H9 (cell line): Measurements from ENCODE around the gene MTFR2. TPM values are rescaled to one million over a fixed set of nuclear protein-coding genes. Genes with fewer than 3 reads are reported as not detected.

Experiments
- DNase-seq: peaks from one replicate; pipeline ENCODE4 v3.0.0-alpha.2; 2017
- H2AFZ ChIP-seq: one replicate; pipeline ENCODE4 v1.6.1; 2013; ENCODE audit warnings: mild to moderate bottlenecking, low read length, control low read depth, moderate library complexity
- H2AK5ac ChIP-seq: 2 replicates; pipeline ENCODE4 v1.6.1; 2013; ENCODE audit warnings: low read length, control low read depth, mixed read lengths; ENCODE audit not compliant: insufficient read length
- H2BK120ac ChIP-seq: one replicate; pipeline ENCODE4 v1.6.1; 2013; ENCODE audit warnings: low read depth, mild to moderate bottlenecking, low read length, control low read depth, inconsistent platforms; ENCODE audit not compliant: poor library complexity, severe bottlenecking
- H2BK12ac ChIP-seq: 2 replicates; pipeline ENCODE4 v1.6.1; 2013; ENCODE audit warnings: low read length, control low read depth, mixed read lengths, low read depth; ENCODE audit not compliant: insufficient read length
- H2BK15ac ChIP-seq: 2 replicates; pipeline ENCODE4 v1.6.1; 2013; ENCODE audit warnings: low read depth, low read length, control low read depth
- H2BK20ac ChIP-seq: one replicate; pipeline ENCODE4 v1.6.1; 2013; ENCODE audit warnings: low read depth, mild to moderate bottlenecking, low read length, control low read depth, inconsistent platforms; ENCODE audit not compliant: poor library complexity, severe bottlenecking
- H2BK5ac ChIP-seq: 2 replicates; pipeline ENCODE4 v1.6.1; 2013; ENCODE audit warnings: low read length, control low read depth, mixed read lengths; ENCODE audit not compliant: insufficient read length
- H3K14ac ChIP-seq: 2 replicates; pipeline ENCODE4 v1.6.1; 2013; ENCODE audit warnings: low read length, control low read depth; ENCODE audit not compliant: insufficient read depth
- H3K18ac ChIP-seq: 2 replicates; pipeline ENCODE4 v1.6.1; 2013; ENCODE audit warnings: low read depth, mild to moderate bottlenecking, mixed read lengths, low read length, control low read depth; ENCODE audit not compliant: insufficient read length
- H3K23ac ChIP-seq: 2 replicates; pipeline ENCODE4 v1.6.1; 2013; ENCODE audit warnings: low read length, control low read depth, mixed read lengths, low read depth; ENCODE audit not compliant: insufficient read length
- H3K23me2 ChIP-seq: 2 replicates; pipeline ENCODE4 v1.6.1; 2013; ENCODE audit warnings: low read depth, mild to moderate bottlenecking, mixed read lengths, low read length, control low read depth; ENCODE audit not compliant: insufficient read length, poor library complexity, severe bottlenecking
- H3K27ac ChIP-seq: 2 replicates; pipeline ENCODE4 v1.5.1; 2013; ENCODE audit warnings: low read length, control low read depth, mixed read lengths, low read depth; ENCODE audit not compliant: insufficient read length
- H3K27me3 ChIP-seq: 2 replicates; pipeline ENCODE4 v1.6.1; 2013; ENCODE audit warnings: low read length, control low read depth, inconsistent platforms; ENCODE audit not compliant: insufficient read depth
- H3K4ac ChIP-seq: 2 replicates; pipeline ENCODE4 v1.6.1; 2013; ENCODE audit warnings: low read depth, mild to moderate bottlenecking, control low read depth, inconsistent platforms, low read length, moderate library complexity
- H3K4me1 ChIP-seq: 2 replicates; pipeline ENCODE4 v1.6.1; 2013; ENCODE audit warnings: low read length, control low read depth, inconsistent platforms; ENCODE audit not compliant: insufficient read depth
- H3K4me2 ChIP-seq: 2 replicates; pipeline ENCODE4 v1.6.1; 2013; ENCODE audit warnings: low read length, control low read depth, mixed read lengths; ENCODE audit not compliant: insufficient read length, insufficient read depth
- H3K56ac ChIP-seq: 2 replicates; pipeline ENCODE4 v1.6.1; 2013; ENCODE audit warnings: low read depth, mild to moderate bottlenecking, mixed read lengths, low read length, control low read depth; ENCODE audit not compliant: insufficient read length
- H3K79me1 ChIP-seq: 2 replicates; pipeline ENCODE4 v1.6.1; 2013; ENCODE audit warnings: low read depth, mild to moderate bottlenecking, moderate library complexity, low read length, control low read depth, inconsistent platforms; ENCODE audit not compliant: insufficient read depth, poor library complexity, severe bottlenecking
- H3K79me2 ChIP-seq: 2 replicates; pipeline ENCODE4 v1.6.1; 2013; ENCODE audit warnings: low read length, control low read depth, inconsistent platforms; ENCODE audit not compliant: insufficient read depth
- H3K9ac ChIP-seq: 2 replicates; pipeline ENCODE4 v1.6.1; 2013; ENCODE audit warnings: low read length, control low read depth, mixed read lengths; ENCODE audit not compliant: insufficient read length; ENCODE audit errors: extremely low read depth
- H3K9me3 ChIP-seq: one replicate; pipeline ENCODE4 v1.6.1; 2013; ENCODE audit warnings: low read depth, low read length, inconsistent platforms; ENCODE audit not compliant: control insufficient read depth
- H3T11ph ChIP-seq: one replicate; pipeline ENCODE4 v1.6.1; 2013; ENCODE audit warnings: mild to moderate bottlenecking, low read length, control low read depth, inconsistent platforms
- H4K20me1 ChIP-seq: one replicate; pipeline ENCODE4 v1.6.1; 2013; ENCODE audit not compliant: control insufficient read depth, insufficient read length, insufficient read depth
- H4K5ac ChIP-seq: 2 replicates; pipeline ENCODE4 v1.6.1; 2013; ENCODE audit warnings: low read depth, mild to moderate bottlenecking, mixed read lengths, low read length, control low read depth; ENCODE audit not compliant: insufficient read length
- H4K8ac ChIP-seq: replicated peaks from 2 replicates; pipeline ENCODE4 v1.6.1; 2013; ENCODE audit warnings: low read length, control low read depth, mixed read lengths, low read depth; ENCODE audit not compliant: insufficient read length
- H4K91ac ChIP-seq: 2 replicates; pipeline ENCODE4 v1.6.1; 2013; ENCODE audit warnings: low read depth, mild to moderate bottlenecking, moderate library complexity, mixed read lengths, low read length, control low read depth; ENCODE audit not compliant: insufficient read length
- H3K27ac Mint-ChIP-seq, 3 experiments: 2 replicates in 2 of 3; 3 replicates in 1 of 3; pipeline ENCODE4 v1.8.0; 2020 to 2021; ENCODE audit warnings: mixed read lengths in 3 of 3, mild to moderate bottlenecking in 1 of 3, moderate library complexity in 1 of 3
- H3K27me3 Mint-ChIP-seq: 2 replicates; pipeline ENCODE4 v1.8.0; 2021; ENCODE audit warnings: low read depth, mild to moderate bottlenecking, moderate library complexity, mixed read lengths
- H3K36me3 Mint-ChIP-seq, 3 experiments: 2 replicates in 2 of 3; 3 replicates in 1 of 3; pipeline ENCODE4 v1.8.0; 2020 to 2021; ENCODE audit warnings: low read depth in 3 of 3, mixed read lengths in 3 of 3; ENCODE audit not compliant: insufficient read depth in 1 of 3
- H3K4me1 Mint-ChIP-seq, 2 experiments: 2 replicates each; pipeline ENCODE4 v1.8.0; 2020; ENCODE audit warnings: mixed read lengths in 2 of 2
- H3K4me3 Mint-ChIP-seq, 2 experiments: 2 replicates in 1 of 2; 3 replicates in 1 of 2; pipeline ENCODE4 v1.8.0; 2020 to 2021; ENCODE audit warnings: mild to moderate bottlenecking in 2 of 2, mixed read lengths in 2 of 2, moderate library complexity in 1 of 2
- H3K9me3 Mint-ChIP-seq, 2 experiments: 2 replicates in 1 of 2; 3 replicates in 1 of 2; pipeline ENCODE4 v1.8.0; 2020; ENCODE audit warnings: mild to moderate bottlenecking in 2 of 2, mixed read lengths in 2 of 2, moderate library complexity in 1 of 2
- WGBS: extraction: QIAGEN DNeasy Blood & Tissue Kit; methylation state at CpG from one replicate; pipeline ENCODE4 v1.1.7; 2013; ENCODE audit warnings: missing lambda C conversion rate, low lambda C conversion rate, mixed read lengths; ENCODE audit not compliant: insufficient read length; ENCODE audit errors: extremely low coverage; 5-methylcytosine and 5-hydroxymethylcytosine counted together
- total RNA-seq: library from RNA; stranded (reverse); gene quantifications from 2 replicates; pipeline ENCODE4 v1.2.1, GENCODE V29; 2021
- TF ChIP-seq, protein P1 (sequence below): fragments of 200-600 bp; sonication (generic); conservative IDR thresholded peaks from 3 replicates; pipeline ENCODE4 v1.8.0; 2021; ENCODE audit warnings: antibody characterized with exemption, mild to moderate bottlenecking

MTFR2 gene
- total RNA-seq, 1 experiment from 2014 or later: 11.8 TPM

DNA sequence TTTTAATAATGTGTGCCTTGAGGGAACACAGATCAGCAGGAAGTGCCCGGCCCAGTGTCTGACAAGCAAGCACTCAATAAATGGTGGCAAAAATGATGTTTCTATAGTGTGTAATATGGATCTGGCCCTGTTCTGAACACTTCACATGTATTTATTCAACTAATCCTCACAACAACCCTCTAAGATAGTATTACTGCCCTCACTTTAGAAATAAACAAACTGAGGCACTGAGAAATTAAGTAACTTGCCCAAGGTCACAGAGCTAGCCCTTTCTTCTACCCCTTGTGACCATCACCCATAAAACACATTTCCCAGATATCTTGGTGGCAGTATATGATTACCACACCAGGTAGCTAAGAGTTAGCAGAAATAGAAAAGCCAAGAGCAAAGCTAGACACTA is 12.8 kb upstream of the MTFR2 start:
- H3K27me3 Mint-ChIP-seq: no peaks in the 10 kb centered on the region
- Histone ChIP-seq H3K27ac (no peak overlapping the region), H4K5ac (no peak overlapping the region), H2AK5ac (no peak overlapping the region), H2BK12ac (no peak overlapping the region), H3K79me1 (no peaks in the 10 kb centered on the region), H4K8ac (no peak overlapping the region), H3K79me2 (no peaks in the 10 kb centered on the region), H3K4ac (no peak overlapping the region), H3K9me3 (no peaks in the 10 kb centered on the region), H2BK15ac (no peak overlapping the region), H3K27me3 (no peaks in the 10 kb centered on the region), H3K18ac (no peak overlapping the region), H2BK20ac (no peak overlapping the region), H3K56ac (no peak overlapping the region), H3K4me1 (no peaks in the 10 kb centered on the region), H3K14ac (no peak overlapping the region), H2BK120ac (no peak overlapping the region), H3K4me2 (no peak overlapping the region), H2AFZ (no peak overlapping the region), H4K91ac (no peak overlapping the region), H3K23me2 (no peaks in the 10 kb centered on the region), H2BK5ac (no peak overlapping the region), H3K23ac (no peak overlapping the region), H4K20me1 (no peaks in the 10 kb centered on the region), H3T11ph (no peak overlapping the region), H3K9ac (no peak overlapping the region)
- no peak overlapping the region for H3K4me3 Mint-ChIP-seq
- no peak overlapping the region for H3K27ac Mint-ChIP-seq
- DNase-seq: no peak
- WGBS: no CpG with 5 or more reads among the region's 1 CpG
- H3K36me3 Mint-ChIP-seq: peaks cover 38 to 92% (median 81%) of the 10 kb centered on the region in 3 experiments; a peak in 6 of 7 replicates
- TF ChIP-seq, protein P1, sequence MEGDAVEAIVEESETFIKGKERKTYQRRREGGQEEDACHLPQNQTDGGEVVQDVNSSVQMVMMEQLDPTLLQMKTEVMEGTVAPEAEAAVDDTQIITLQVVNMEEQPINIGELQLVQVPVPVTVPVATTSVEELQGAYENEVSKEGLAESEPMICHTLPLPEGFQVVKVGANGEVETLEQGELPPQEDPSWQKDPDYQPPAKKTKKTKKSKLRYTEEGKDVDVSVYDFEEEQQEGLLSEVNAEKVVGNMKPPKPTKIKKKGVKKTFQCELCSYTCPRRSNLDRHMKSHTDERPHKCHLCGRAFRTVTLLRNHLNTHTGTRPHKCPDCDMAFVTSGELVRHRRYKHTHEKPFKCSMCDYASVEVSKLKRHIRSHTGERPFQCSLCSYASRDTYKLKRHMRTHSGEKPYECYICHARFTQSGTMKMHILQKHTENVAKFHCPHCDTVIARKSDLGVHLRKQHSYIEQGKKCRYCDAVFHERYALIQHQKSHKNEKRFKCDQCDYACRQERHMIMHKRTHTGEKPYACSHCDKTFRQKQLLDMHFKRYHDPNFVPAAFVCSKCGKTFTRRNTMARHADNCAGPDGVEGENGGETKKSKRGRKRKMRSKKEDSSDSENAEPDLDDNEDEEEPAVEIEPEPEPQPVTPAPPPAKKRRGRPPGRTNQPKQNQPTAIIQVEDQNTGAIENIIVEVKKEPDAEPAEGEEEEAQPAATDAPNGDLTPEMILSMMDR: no peak
- H3K9me3 Mint-ChIP-seq: no peaks in the 10 kb centered on the region
- no peaks in the 10 kb centered on the region for H3K4me1 Mint-ChIP-seq
